GM08714 (cell line): ENCODE data around the gene TOPBP1.

Source experiments
- H3K4me3 ChIP-seq: fragments of 200-500 bp; sonication (Bioruptor generic); 2 replicates; pipeline ENCODE4 v1.5.1; 2014; ENCODE audit warnings: mild to moderate bottlenecking, low read length, inconsistent platforms
- ZNF274 ChIP-seq: IDR thresholded peaks from 2 replicates; pipeline ENCODE4 v1.6.1; 2012; ENCODE audit warnings: mild to moderate bottlenecking, low read depth, low read length

TOPBP1 gene

GRCh38 chr3:133659806-133660205 is 1.9 kb downstream of the TOPBP1 start:
- no peak for TF ChIP-seq ZNF274
- H3K4me3 ChIP-seq = no peak overlapping the region

- no peak overlapping the region for H3K4me3 ChIP-seq
- no peak for TF ChIP-seq ZNF274
Observed at GRCh38 chr3:133655731-133656515, 5.8 kb downstream of the TOPBP1 start.

- no peak overlapping the region for H3K4me3 ChIP-seq
- no peak for TF ChIP-seq ZNF274
Observed at GRCh38 chr3:133649486-133650068, 12.2 kb downstream of the TOPBP1 start.

- no peak for TF ChIP-seq ZNF274
- H3K4me3 ChIP-seq = no peak overlapping the region
Observed at GRCh38 chr3:133644768-133645167, 17.0 kb downstream of the TOPBP1 start.

- H3K4me3 ChIP-seq = no peak overlapping the region
- TF ChIP-seq ZNF274 = no peak
Observed at GRCh38 chr3:133643611-133644010, 18.1 kb downstream of the TOPBP1 start.

GRCh38 chr3:133641254-133641653 is 20.5 kb downstream of the TOPBP1 start:
- no peak for TF ChIP-seq ZNF274

GRCh38 chr3:133633439-133633838 is 28.3 kb downstream of the TOPBP1 start:
- no peak overlapping the region for H3K4me3 ChIP-seq
- no peak for TF ChIP-seq ZNF274

More at GRCh38 chr3:133641254-133641653, 20.5 kb downstream of the TOPBP1 start:
- no peak overlapping the region for H3K4me3 ChIP-seq

- no peak for TF ChIP-seq ZNF274
- no peak overlapping the region for H3K4me3 ChIP-seq
Observed at GRCh38 chr3:133629146-133629545, 32.6 kb downstream of the TOPBP1 start.

GRCh38 chr3:133627789-133628188 is 34.0 kb downstream of the TOPBP1 start:
- no peak for TF ChIP-seq ZNF274

GRCh38 chr3:133620066-133620784 is 41.5 kb downstream of the TOPBP1 start:
- no peak overlapping the region for H3K4me3 ChIP-seq
- no peak for TF ChIP-seq ZNF274

More at GRCh38 chr3:133627789-133628188, 34.0 kb downstream of the TOPBP1 start:
- H3K4me3 ChIP-seq = no peak overlapping the region

- H3K4me3 ChIP-seq = no peak overlapping the region
- TF ChIP-seq ZNF274 = no peak
Observed at GRCh38 chr3:133611534-133611933, 50.2 kb downstream of the TOPBP1 start.

GRCh38 chr3:133610031-133610430 is 51.7 kb downstream of the TOPBP1 start:
- no peak overlapping the region for H3K4me3 ChIP-seq
- no peak for TF ChIP-seq ZNF274

- H3K4me3 ChIP-seq = no peak overlapping the region
- TF ChIP-seq ZNF274 = no peak
Observed at GRCh38 chr3:133608388-133608787, 53.4 kb downstream of the TOPBP1 start.

GRCh38 chr3:133607816-133608215 is 53.9 kb downstream of the TOPBP1 start:
- no peak overlapping the region for H3K4me3 ChIP-seq
- no peak for TF ChIP-seq ZNF274

- no peak for TF ChIP-seq ZNF274
- no peak overlapping the region for H3K4me3 ChIP-seq
Observed at GRCh38 chr3:133606902-133607301, 54.8 kb downstream of the TOPBP1 start.

GRCh38 chr3:133606342-133606741 is 55.4 kb downstream of the TOPBP1 start:
- no peak for TF ChIP-seq ZNF274
- H3K4me3 ChIP-seq = no peak overlapping the region
